IMR-90 (cell line): ENCODE measurements around the gene GPR21. TPM values are rescaled to one million over a fixed set of nuclear protein-coding genes. Genes with fewer than 3 reads are reported as not detected.

ENCODE experiments used
- ATAC-seq: fragments of 200-7000 bp; cut with Tn5 transposase; 2 replicates; pipeline ENCODE4 v1.9.1; 2020; ENCODE audit warnings: low read depth, mild to moderate bottlenecking, moderate library complexity
- BruUV-seq: library from RNA; stranded (reverse); fragments of 400-500 nt; replicated peaks from 2 replicates; lab custom pipeline; 2021; lab: Mats Ljungman, UMichigan
- CTCF ChIA-PET: fragments of 300-600 bp; formaldehyde crosslinking; extraction: SDS; loops from one replicate; lab custom pipeline; 2021; ENCODE audit warnings: antibody characterized with exemption; lab: Yijun Ruan, JAX
- POLR2A ChIA-PET: fragments of 300-600 bp; sonication (Branson Sonifier 250); formaldehyde crosslinking; loops from one replicate; lab custom pipeline; 2022; ENCODE audit warnings: antibody characterized with exemption; ENCODE audit not compliant: unreplicated experiment; lab: Charles Lee
- DNase-seq: peaks from one replicate; pipeline ENCODE4 v3.0.0; 2013
- H2AFZ ChIP-seq: replicated peaks from 2 replicates; pipeline ENCODE3; 2013; ENCODE audit warnings: low read length, mild to moderate bottlenecking; ENCODE audit not compliant: poor library complexity
- H2AK5ac ChIP-seq: 2 replicates; pipeline ENCODE4 v1.6.1; 2013; ENCODE audit warnings: low read depth, low read length, inconsistent platforms
- H2AK9ac ChIP-seq: replicated peaks from 2 replicates; pipeline ENCODE3; 2013; ENCODE audit warnings: mild to moderate bottlenecking, low read depth, low read length, moderate library complexity; ENCODE audit not compliant: poor library complexity
- H2BK120ac ChIP-seq: 2 replicates; pipeline ENCODE4 v1.6.1; 2013; ENCODE audit warnings: low read depth, low read length, inconsistent platforms
- H2BK15ac ChIP-seq: 3 replicates; pipeline ENCODE4 v1.6.1; 2013; ENCODE audit warnings: low read depth, low read length, inconsistent platforms
- H2BK20ac ChIP-seq: 2 replicates; pipeline ENCODE4 v1.6.1; 2013; ENCODE audit warnings: low read depth, mild to moderate bottlenecking, inconsistent platforms, low read length, moderate library complexity
- H2BK5ac ChIP-seq: 2 replicates; pipeline ENCODE4 v1.6.1; 2013; ENCODE audit warnings: mild to moderate bottlenecking, low read depth, low read length, inconsistent platforms; ENCODE audit not compliant: poor library complexity, severe bottlenecking
- H3K14ac ChIP-seq: replicated peaks from 2 replicates; pipeline ENCODE4 v1.6.1; 2013; ENCODE audit warnings: low read depth, low read length, inconsistent platforms
- H3K18ac ChIP-seq: 2 replicates; pipeline ENCODE4 v1.6.1; 2013; ENCODE audit warnings: low read depth, low read length, control low read depth
- H3K23ac ChIP-seq: 2 replicates; pipeline ENCODE4 v1.6.1; 2013; ENCODE audit warnings: low read depth, low read length, inconsistent platforms
- H3K27ac ChIP-seq: 2 replicates; pipeline ENCODE4 v1.5.1; 2013; ENCODE audit warnings: mild to moderate bottlenecking, control low read depth, low read length; ENCODE audit not compliant: insufficient read depth
- H3K27me3 ChIP-seq: 2 replicates; pipeline ENCODE4 v1.6.1; 2013; ENCODE audit warnings: low read length; ENCODE audit not compliant: control insufficient read depth, insufficient read depth
- H3K36me3 ChIP-seq: 2 replicates; pipeline ENCODE4 v1.6.1; 2013; ENCODE audit warnings: low read length, mixed read lengths; ENCODE audit not compliant: control insufficient read depth, insufficient read depth
- H3K4ac ChIP-seq: 2 replicates; pipeline ENCODE4 v1.6.1; 2013; ENCODE audit warnings: low read depth, low read length, inconsistent platforms
- H3K4me1 ChIP-seq: 2 replicates; pipeline ENCODE4 v1.6.1; 2013; ENCODE audit warnings: low read length, mixed read lengths; ENCODE audit not compliant: control insufficient read depth, insufficient read depth
- H3K4me2 ChIP-seq: 2 replicates; pipeline ENCODE4 v1.6.1; 2013; ENCODE audit warnings: low read depth, mild to moderate bottlenecking, control low read depth, low read length, moderate library complexity
- H3K4me3 ChIP-seq: 2 replicates; pipeline ENCODE4 v1.5.1; 2013; ENCODE audit warnings: low read depth, mild to moderate bottlenecking, control low read depth, low read length, moderate library complexity; ENCODE audit not compliant: insufficient read depth
- H3K56ac ChIP-seq: 2 replicates; pipeline ENCODE4 v1.6.1; 2013; ENCODE audit warnings: low read length, inconsistent platforms; ENCODE audit not compliant: insufficient read depth; ENCODE audit errors: extremely low read depth
- H3K79me1 ChIP-seq, 2 experiments: 2 replicates each; pipeline ENCODE4 v1.6.1; 2013; ENCODE audit warnings: low read length in 2 of 2, inconsistent platforms in 1 of 2, low read depth in 1 of 2
- H3K9ac ChIP-seq: 2 replicates; pipeline ENCODE4 v1.6.1; 2013; ENCODE audit warnings: low read depth, low read length, control low read depth
- H3K9me1 ChIP-seq: 2 replicates; pipeline ENCODE4 v1.6.1; 2013; ENCODE audit warnings: low read length, inconsistent platforms; ENCODE audit not compliant: insufficient read depth
- H3K9me3 ChIP-seq: 2 replicates; pipeline ENCODE4 v1.6.1; 2013; ENCODE audit warnings: low read length; ENCODE audit not compliant: control insufficient read depth, insufficient read depth
- H4K20me1 ChIP-seq: 2 replicates; pipeline ENCODE4 v1.6.1; 2013; ENCODE audit warnings: low read length, inconsistent platforms; ENCODE audit not compliant: insufficient read depth
- H4K5ac ChIP-seq: 2 replicates; pipeline ENCODE4 v1.6.1; 2013; ENCODE audit warnings: mild to moderate bottlenecking, low read depth, low read length, control low read depth
- H4K8ac ChIP-seq, 2 experiments: 2 replicates each; pipeline ENCODE4 v1.6.1; 2013; ENCODE audit warnings: low read depth in 2 of 2, low read length in 2 of 2, control low read depth in 1 of 2, inconsistent platforms in 1 of 2
- H4K91ac ChIP-seq: 2 replicates; pipeline ENCODE4 v1.6.1; 2013; ENCODE audit warnings: low read depth, low read length, inconsistent platforms; ENCODE audit not compliant: insufficient read depth
- BHLHE40 ChIP-seq: fragments of 150-350 bp; IDR thresholded peaks from 2 replicates; pipeline ENCODE4 v1.6.1; 2016; ENCODE audit warnings: mild to moderate bottlenecking, low read depth, low read length
- CEBPB ChIP-seq: IDR thresholded peaks from 2 replicates; pipeline ENCODE4 v1.6.1; 2012; ENCODE audit warnings: low read depth, low read length, improper control_type of control experiment
- CHD1 ChIP-seq: IDR thresholded peaks from 2 replicates; pipeline ENCODE4 v1.6.1; 2012; ENCODE audit warnings: low read depth, low read length, improper control_type of control experiment
- FOS ChIP-seq: fragments of 150-350 bp; IDR thresholded peaks from 2 replicates; pipeline ENCODE4 v1.6.1; 2016; ENCODE audit warnings: low read depth, low read length
- MAFK ChIP-seq: IDR thresholded peaks from 2 replicates; pipeline ENCODE4 v1.6.1; 2012; ENCODE audit warnings: low read depth, low read length, improper control_type of control experiment
- MAZ ChIP-seq: IDR thresholded peaks from 2 replicates; pipeline ENCODE4 v1.6.1; 2012; ENCODE audit warnings: low read depth, mild to moderate bottlenecking, low read length, improper control_type of control experiment, moderate library complexity, borderline replicate concordance
- MXI1 ChIP-seq: IDR thresholded peaks from 2 replicates; pipeline ENCODE4 v1.6.1; 2012; ENCODE audit warnings: low read depth, mild to moderate bottlenecking, low read length, moderate library complexity, borderline replicate concordance
- NFE2L2 ChIP-seq: fragments of 150-350 bp; IDR thresholded peaks from 2 replicates; pipeline ENCODE4 v1.6.1; 2016; ENCODE audit warnings: low read depth, mild to moderate bottlenecking, low read length
- POLR2A ChIP-seq: IDR thresholded peaks from 2 replicates; pipeline ENCODE4 v1.6.1; 2012; ENCODE audit warnings: mild to moderate bottlenecking, low read depth, low read length
- RAD21 ChIP-seq: IDR thresholded peaks from 2 replicates; pipeline ENCODE4 v1.6.1; 2012; ENCODE audit warnings: low read length, improper control_type of control experiment
- RCOR1 ChIP-seq: IDR thresholded peaks from 2 replicates; pipeline ENCODE4 v1.6.1; 2012; ENCODE audit warnings: mild to moderate bottlenecking, low read length, improper control_type of control experiment; ENCODE audit not compliant: insufficient replicate concordance
- RFX5 ChIP-seq: IDR thresholded peaks from 2 replicates; pipeline ENCODE4 v1.8.0; 2012; ENCODE audit warnings: low read depth, mild to moderate bottlenecking, low read length, moderate library complexity
- SMC3 ChIP-seq: fragments of 150-350 bp; IDR thresholded peaks from 2 replicates; pipeline ENCODE4 v1.6.1; 2016; ENCODE audit warnings: low read depth, mild to moderate bottlenecking, antibody characterized with exemption, low read length, moderate library complexity
- WGBS, 2 experiments: methylation state at CpG; one replicate each; pipeline versions ENCODE4 v1.1.5 to v1.1.7; 2013; ENCODE audit warnings: missing lambda C conversion rate in 2 of 2; ENCODE audit not compliant: insufficient read length in 1 of 2; ENCODE audit errors: extremely low coverage in 2 of 2; 5-methylcytosine and 5-hydroxymethylcytosine counted together
- dilution Hi-C: fragments of 300-500 bp; cut with HindIII; formaldehyde crosslinking; loops from one replicate; pipeline ENCODE4 v1.14.3; 2018; ENCODE audit warnings: low sequenced_read_pairs; ENCODE audit not compliant: unreplicated experiment
- in situ Hi-C: fragments of 300-500 bp; cut with MboI; formaldehyde crosslinking; loops from 3 replicates; pipeline ENCODE4 v1.14.3; 2019; ENCODE audit warnings: low sequenced_read_pairs, inconsistent platforms, mixed read lengths
- intact Hi-C: fragments of 100-400 bp; cut with micrococcal nuclease; formaldehyde crosslinking; loops from 2 replicates; pipeline ENCODE4 v1.10.0; 2022
- polyA plus RNA-seq, 3 experiments: library from polyadenylated mRNA; depleted of rRNA; stranded (reverse); fragments of >200 nt; gene quantifications; 2 replicates each; pipeline ENCODE4 v1.2.3, GENCODE V29; 2012; ENCODE audit warnings: low replicate concordance in 1 of 3
- total RNA-seq: library from RNA; depleted of rRNA; stranded (reverse); fragments of >200 nt; gene quantifications from 2 replicates; pipeline ENCODE4 v1.2.3, GENCODE V29; 2012
- TF ChIP-seq, protein P1 (sequence below): conservative IDR thresholded peaks from 2 replicates; pipeline ENCODE4 v1.5.1; 2012; ENCODE audit warnings: mild to moderate bottlenecking, low read depth, low read length, improper control_type of control experiment
- TF ChIP-seq, protein P2 (sequence below): fragments of 150-350 bp; IDR thresholded peaks from 2 replicates; pipeline ENCODE4 v1.6.1; 2016; ENCODE audit warnings: low read depth, mild to moderate bottlenecking, low read length, moderate library complexity, borderline replicate concordance
- TF ChIP-seq, protein P3 (sequence below): fragments of 150-350 bp; IDR thresholded peaks from 2 replicates; pipeline ENCODE4 v1.6.1; 2017; ENCODE audit warnings: mild to moderate bottlenecking, antibody characterized with exemption, low read length, low read depth

The GPR21 gene
- total and polyA plus RNA-seq, 2 of the 4 experiments (the other 2 are of a cell fraction): 0.90 TPM; not detected in 1

DNA sequence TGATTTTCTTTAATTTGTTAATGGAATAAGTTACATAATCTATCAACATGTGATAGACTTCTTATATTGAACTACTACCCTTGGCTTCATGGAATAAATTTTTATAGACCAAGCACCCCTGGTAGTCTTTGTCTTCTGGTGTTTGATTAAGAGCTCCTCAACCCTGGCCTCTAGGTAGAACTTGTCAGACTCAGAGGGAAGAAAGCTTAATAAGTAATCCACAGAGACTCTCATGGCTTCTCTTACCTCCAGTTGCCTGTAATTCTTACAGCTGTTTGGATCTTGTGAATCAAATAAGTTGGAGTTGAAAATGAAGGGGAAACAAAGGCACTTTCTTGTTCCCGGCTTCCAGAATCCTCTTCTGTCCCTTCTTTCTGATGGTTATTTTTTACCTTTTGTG, 7.0 kb upstream of the GPR21 start:
- Histone ChIP-seq H3K18ac (no peak overlapping the region), H3K4me3 (no peak overlapping the region), H2AFZ (no peak overlapping the region), H2BK15ac (no peak overlapping the region), H2BK120ac (no peak overlapping the region), H4K91ac (no peak overlapping the region), H3K56ac (no peak overlapping the region), H2BK20ac (no peak overlapping the region), H2AK9ac (no peak overlapping the region), H4K8ac (no peak overlapping the region), H3K4me1 (no peaks in the 10 kb centered on the region), H2AK5ac (no peak overlapping the region), H3K36me3 (peaks cover 13% of the 10 kb centered on the region), H3K4ac (no peak overlapping the region), H3K14ac (no peak overlapping the region), H4K20me1 (no peaks in the 10 kb centered on the region), H3K9me3 (no peaks in the 10 kb centered on the region), H3K79me1 (no peaks in the 10 kb centered on the region; a peak in 1 of 4 replicates), H3K27me3 (no peaks in the 10 kb centered on the region), H4K5ac (no peak overlapping the region), H3K9me1 (no peaks in the 10 kb centered on the region), H3K9ac (no peak overlapping the region), H3K4me2 (no peak overlapping the region), H2BK5ac (no peak overlapping the region), H3K27ac (no peak overlapping the region), H3K23ac (no peak overlapping the region)
- TF ChIP-seq CEBPB (no peak), MAFK (no peak), SMC3 (no peak), BHLHE40 (no peak), CHD1 (no peak), FOS (no peak), MAZ (no peak), RAD21 (no peak), RCOR1 (no peak), MXI1 (no peak), RFX5 (no peak), POLR2A (no peak), NFE2L2 (no peak)
- TF ChIP-seq, protein P1, sequence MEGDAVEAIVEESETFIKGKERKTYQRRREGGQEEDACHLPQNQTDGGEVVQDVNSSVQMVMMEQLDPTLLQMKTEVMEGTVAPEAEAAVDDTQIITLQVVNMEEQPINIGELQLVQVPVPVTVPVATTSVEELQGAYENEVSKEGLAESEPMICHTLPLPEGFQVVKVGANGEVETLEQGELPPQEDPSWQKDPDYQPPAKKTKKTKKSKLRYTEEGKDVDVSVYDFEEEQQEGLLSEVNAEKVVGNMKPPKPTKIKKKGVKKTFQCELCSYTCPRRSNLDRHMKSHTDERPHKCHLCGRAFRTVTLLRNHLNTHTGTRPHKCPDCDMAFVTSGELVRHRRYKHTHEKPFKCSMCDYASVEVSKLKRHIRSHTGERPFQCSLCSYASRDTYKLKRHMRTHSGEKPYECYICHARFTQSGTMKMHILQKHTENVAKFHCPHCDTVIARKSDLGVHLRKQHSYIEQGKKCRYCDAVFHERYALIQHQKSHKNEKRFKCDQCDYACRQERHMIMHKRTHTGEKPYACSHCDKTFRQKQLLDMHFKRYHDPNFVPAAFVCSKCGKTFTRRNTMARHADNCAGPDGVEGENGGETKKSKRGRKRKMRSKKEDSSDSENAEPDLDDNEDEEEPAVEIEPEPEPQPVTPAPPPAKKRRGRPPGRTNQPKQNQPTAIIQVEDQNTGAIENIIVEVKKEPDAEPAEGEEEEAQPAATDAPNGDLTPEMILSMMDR: no peak
- TF ChIP-seq, protein P2, sequence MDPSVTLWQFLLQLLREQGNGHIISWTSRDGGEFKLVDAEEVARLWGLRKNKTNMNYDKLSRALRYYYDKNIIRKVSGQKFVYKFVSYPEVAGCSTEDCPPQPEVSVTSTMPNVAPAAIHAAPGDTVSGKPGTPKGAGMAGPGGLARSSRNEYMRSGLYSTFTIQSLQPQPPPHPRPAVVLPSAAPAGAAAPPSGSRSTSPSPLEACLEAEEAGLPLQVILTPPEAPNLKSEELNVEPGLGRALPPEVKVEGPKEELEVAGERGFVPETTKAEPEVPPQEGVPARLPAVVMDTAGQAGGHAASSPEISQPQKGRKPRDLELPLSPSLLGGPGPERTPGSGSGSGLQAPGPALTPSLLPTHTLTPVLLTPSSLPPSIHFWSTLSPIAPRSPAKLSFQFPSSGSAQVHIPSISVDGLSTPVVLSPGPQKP: no peak
- TF ChIP-seq, protein P3, sequence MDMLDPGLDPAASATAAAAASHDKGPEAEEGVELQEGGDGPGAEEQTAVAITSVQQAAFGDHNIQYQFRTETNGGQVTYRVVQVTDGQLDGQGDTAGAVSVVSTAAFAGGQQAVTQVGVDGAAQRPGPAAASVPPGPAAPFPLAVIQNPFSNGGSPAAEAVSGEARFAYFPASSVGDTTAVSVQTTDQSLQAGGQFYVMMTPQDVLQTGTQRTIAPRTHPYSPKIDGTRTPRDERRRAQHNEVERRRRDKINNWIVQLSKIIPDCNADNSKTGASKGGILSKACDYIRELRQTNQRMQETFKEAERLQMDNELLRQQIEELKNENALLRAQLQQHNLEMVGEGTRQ: no peak
- CTCF ChIA-PET: interaction anchor here (0.5 to 1.3 kb wide), 2 partner anchors 10 to 22 kb away, joined by 3 to 5 read pairs; no protein-coding TSS in a partner anchor
- POLR2A ChIA-PET: no interaction called here
- ATAC-seq (no peak), DNase-seq (no peak)
- WGBS, 2 experiments: no CpG with 5 or more reads among the region's 1 CpG
- dilution Hi-C loops (no loop called here), in situ Hi-C loops (no loop called here), intact Hi-C loops (no loop called here)
- no TSS peak for BruUV-seq
